Motor neuron (in vitro differentiated cells): ENCODE results near the gene CCDC91. TPM values are rescaled to one million over a fixed set of nuclear protein-coding genes. Genes with fewer than 3 reads are reported as not detected.

ENCODE experiments used
- ATAC-seq, 8 experiments: fragments of 200-7000 bp; cut with Tn5 transposase; replicated peaks in 6 of 8; 2 replicates each; pipeline ENCODE4 v1.8.0; 2021; ENCODE audit warnings: mild to moderate bottlenecking in 8 of 8, moderate library complexity in 8 of 8
- H3K27ac ChIP-seq, 2 donors: fragments of 250-450 bp; sonication (Bioruptor Pico); 2 replicates each; pipeline ENCODE4 v1.9.0; 2021; ENCODE audit warnings: antibody characterized with exemption in 2 of 2, mild to moderate bottlenecking in 2 of 2, moderate library complexity in 1 of 2
- H3K4me1 ChIP-seq, 2 donors: fragments of 250-450 bp; sonication (Bioruptor Pico); replicated peaks in 1 of 2; 2 replicates each; pipeline ENCODE4 v1.6.1; 2021; ENCODE audit warnings: antibody characterized with exemption in 2 of 2, mild to moderate bottlenecking in 2 of 2, moderate library complexity in 1 of 2
- H3K4me3 ChIP-seq, 5 donors: fragments of 250-450 bp; sonication (Bioruptor Pico); 2 replicates each; pipeline ENCODE4 v1.9.0; 2021; ENCODE audit warnings: antibody characterized with exemption in 5 of 5, mild to moderate bottlenecking in 5 of 5, moderate library complexity in 4 of 5
- WGBS, 10 experiments: fragments of 450-650 bp; shearing (Covaris generic); methylation state at CpG; one replicate each; pipeline ENCODE4 v1.0.0; 2022; 5-methylcytosine and 5-hydroxymethylcytosine counted together
- in situ Hi-C, 9 experiments: fragments of 400-800 bp; cut with MboI; loops; one replicate each; pipeline ENCODE4 v1.15.0; 2021; ENCODE audit warnings: low sequenced_read_pairs in 9 of 9, low pct_unique_long_range_greater_than_20kb in 2 of 9; ENCODE audit not compliant: unreplicated experiment in 9 of 9
- total RNA-seq, 8 experiments: library from RNA; unstranded; fragments of 300-600 nt; gene quantifications; 2 replicates each; pipeline versions ENCODE4 v1.2.3 to v1.2.4, GENCODE V29; 2022

Gene CCDC91
- total RNA-seq, 8 experiments from 2014 or later, result 21.6 to 42.3 (median 30.2) TPM

- H3K4me3 ChIP-seq, result no peak overlapping the region
- no peaks in the 10 kb centered on the region for H3K4me1 ChIP-seq
- in situ Hi-C loops, result no loop called here
- ATAC-seq, result no peak
- H3K27ac ChIP-seq, result no peak overlapping the region
- WGBS, 10 experiments, result 64 to 95% (median 86%) methylated on average over 1 to 2 of the region's 2 CpGs; no CpG with 5 or more reads in 1 of the 10 experiments
These were observed 31.9 kb downstream of the CCDC91 start for GRCh38 chr12:28222081-28222700.

GRCh38 chr12:28223025-28223554 is 32.8 kb downstream of the CCDC91 start:
- in situ Hi-C loops, result no loop called here
- H3K4me3 ChIP-seq, result no peak overlapping the region
- no peaks in the 10 kb centered on the region for H3K4me1 ChIP-seq
- no peak for ATAC-seq
- 89 to 100% (median 98%) methylated on average over 2 to 3 of the region's 3 CpGs for WGBS, 10 experiments
- no peak overlapping the region for H3K27ac ChIP-seq

- Histone ChIP-seq H3K4me1 (no peaks in the 10 kb centered on the region), H3K4me3 (no peak overlapping the region), H3K27ac (no peak overlapping the region)
- ATAC-seq, result no peak
- in situ Hi-C loops, result no loop called here
- WGBS, 10 experiments, result 50 to 100% (median 88%) methylated on average over 1 to 2 of the region's 2 CpGs; no CpG with 5 or more reads in 1 of the 10 experiments
These were observed 33.6 kb downstream of the CCDC91 start for GRCh38 chr12:28223858-28224257.

GRCh38 chr12:28226705-28227104 is 36.4 kb downstream of the CCDC91 start:
- no peak for ATAC-seq
- no peaks in the 10 kb centered on the region for H3K4me1 ChIP-seq
- in situ Hi-C loops, result no loop called here
- H3K4me3 ChIP-seq, result no peak overlapping the region
- H3K27ac ChIP-seq, result no peak overlapping the region

GRCh38 chr12:28227251-28227650 is 37.0 kb downstream of the CCDC91 start:
- in situ Hi-C loops, result no loop called here
- WGBS, 10 experiments, result 83 to 96% (median 89%) methylated on average over 3 of the region's 3 CpGs

GRCh38 chr12:28231248-28231647 is 41.0 kb downstream of the CCDC91 start:
- H3K4me1 ChIP-seq, result no peaks in the 10 kb centered on the region
- in situ Hi-C loops, result no loop called here
- ATAC-seq, result no peak
- no peak overlapping the region for H3K27ac ChIP-seq
- no peak overlapping the region for H3K4me3 ChIP-seq

More at GRCh38 chr12:28227251-28227650, 37.0 kb downstream of the CCDC91 start:
- no peaks in the 10 kb centered on the region for H3K4me1 ChIP-seq
- ATAC-seq, result no peak
- H3K27ac ChIP-seq, result no peak overlapping the region
- no peak overlapping the region for H3K4me3 ChIP-seq

- Histone ChIP-seq H3K27ac (no peak overlapping the region), H3K4me1 (no peaks in the 10 kb centered on the region), H3K4me3 (no peak overlapping the region)
- in situ Hi-C loops, result no loop called here
- WGBS, 10 experiments, result 79 to 100% (median 100%) methylated on average over 1 to 2 of the region's 2 CpGs; no CpG with 5 or more reads in 2 of the 10 experiments
- no peak for ATAC-seq
These were observed 42.1 kb downstream of the CCDC91 start for GRCh38 chr12:28232211-28232928.

GRCh38 chr12:28234444-28234843 is 44.2 kb downstream of the CCDC91 start:
- Histone ChIP-seq H3K4me1 (no peaks in the 10 kb centered on the region), H3K27ac (no peak overlapping the region), H3K4me3 (no peak overlapping the region)
- in situ Hi-C loops, result no loop called here
- no peak for ATAC-seq

GRCh38 chr12:28235015-28235414 is 44.8 kb downstream of the CCDC91 start:
- in situ Hi-C loops, result no loop called here
- WGBS, 10 experiments, result 25 to 100% (median 73%) methylated on average over 1 of the region's 1 CpG; no CpG with 5 or more reads in 5 of the 10 experiments
- Histone ChIP-seq H3K27ac (no peak overlapping the region), H3K4me1 (no peaks in the 10 kb centered on the region), H3K4me3 (no peak overlapping the region)
- ATAC-seq, result no peak

- no peak overlapping the region for H3K4me3 ChIP-seq
- in situ Hi-C loops, result no loop called here
- no peaks in the 10 kb centered on the region for H3K4me1 ChIP-seq
- no peak overlapping the region for H3K27ac ChIP-seq
- ATAC-seq, result no peak
These were observed 45.7 kb downstream of the CCDC91 start for GRCh38 chr12:28235985-28236384.

- no peak overlapping the region for H3K4me3 ChIP-seq
- H3K4me1 ChIP-seq, result no peaks in the 10 kb centered on the region
- no peak for ATAC-seq
- H3K27ac ChIP-seq, result no peak overlapping the region
- in situ Hi-C loops, result no loop called here
These were observed 47.2 kb downstream of the CCDC91 start for GRCh38 chr12:28237423-28237822.

- ATAC-seq, result no peak
- Histone ChIP-seq H3K4me1 (no peaks in the 10 kb centered on the region), H3K4me3 (no peak overlapping the region), H3K27ac (no peak overlapping the region)
- 79 to 100% (median 95%) methylated on average over 2 to 3 of the region's 3 CpGs for WGBS, 10 experiments
- in situ Hi-C loops, result no loop called here
These were observed 49.7 kb downstream of the CCDC91 start for GRCh38 chr12:28239918-28240317.

- Histone ChIP-seq H3K27ac (no peak overlapping the region), H3K4me3 (no peak overlapping the region), H3K4me1 (no peaks in the 10 kb centered on the region)
- in situ Hi-C loops, result no loop called here
- no peak for ATAC-seq
These were observed 50.6 kb downstream of the CCDC91 start for GRCh38 chr12:28240853-28241252.

GRCh38 chr12:28242129-28242495 is 51.9 kb downstream of the CCDC91 start:
- in situ Hi-C loops, result no loop called here
- Histone ChIP-seq H3K4me1 (no peaks in the 10 kb centered on the region), H3K27ac (no peak overlapping the region), H3K4me3 (no peak overlapping the region)
- no peak for ATAC-seq
- WGBS, 10 experiments, result 80 to 100% (median 100%) methylated on average over 1 to 2 of the region's 2 CpGs; no CpG with 5 or more reads in 5 of the 10 experiments
